GM21619 (cell line): Measurements from ENCODE around the gene DQX1.
"Not testable (repeated sequence)": the region's sequence is repeated elsewhere in the genome, so short reads cannot be mapped to it uniquely, and the experiment has no call there.

Source experiments
- ATAC-seq: cut with Tn5 transposase; IDR thresholded peaks from one replicate; pipeline ENCODE4 v1.9.1; 2021; ENCODE audit not compliant: unreplicated experiment

DQX1 gene

GRCh38 chr2:74497777-74498499 is 28.1 kb downstream of the DQX1 start:
- no peak for ATAC-seq

DNA sequence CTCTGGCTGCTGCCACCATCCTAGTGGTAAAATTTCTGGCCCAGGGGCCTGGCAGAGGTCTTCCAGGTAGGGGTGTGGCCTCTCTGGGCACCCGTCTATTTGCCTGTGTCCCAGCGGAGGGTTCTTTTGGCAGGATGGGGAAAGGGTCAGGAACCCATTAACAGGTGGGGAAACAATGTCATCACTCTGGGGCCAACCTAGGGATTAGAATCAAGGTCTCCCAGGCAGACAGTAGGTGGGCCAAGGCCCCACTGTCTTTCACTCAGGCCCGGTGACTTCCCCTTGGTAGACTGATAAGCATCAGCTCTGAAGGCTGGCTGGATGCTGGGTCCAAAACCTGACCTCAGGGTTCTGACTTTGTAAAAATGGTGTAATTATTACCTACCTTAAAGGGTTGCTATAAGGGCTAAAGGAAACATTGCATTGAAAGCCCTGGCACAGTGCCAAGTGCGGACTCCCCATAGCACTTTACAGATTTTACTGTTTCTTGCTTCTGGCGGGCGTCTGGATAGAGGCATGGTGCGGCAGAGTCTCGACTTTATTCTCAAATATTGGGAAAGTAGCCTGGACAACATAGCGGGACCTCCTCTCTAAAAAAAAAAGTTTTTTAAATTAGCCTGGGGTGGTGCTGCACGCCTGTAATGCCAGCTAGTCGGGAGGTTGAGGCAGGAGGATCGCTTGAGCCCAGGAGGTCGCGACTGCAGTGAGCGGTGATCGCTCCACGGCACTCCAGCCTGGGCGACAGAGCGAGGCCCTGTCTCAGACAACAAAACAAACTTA is 28.8 kb downstream of the DQX1 start:
- no peak for ATAC-seq

DNA sequence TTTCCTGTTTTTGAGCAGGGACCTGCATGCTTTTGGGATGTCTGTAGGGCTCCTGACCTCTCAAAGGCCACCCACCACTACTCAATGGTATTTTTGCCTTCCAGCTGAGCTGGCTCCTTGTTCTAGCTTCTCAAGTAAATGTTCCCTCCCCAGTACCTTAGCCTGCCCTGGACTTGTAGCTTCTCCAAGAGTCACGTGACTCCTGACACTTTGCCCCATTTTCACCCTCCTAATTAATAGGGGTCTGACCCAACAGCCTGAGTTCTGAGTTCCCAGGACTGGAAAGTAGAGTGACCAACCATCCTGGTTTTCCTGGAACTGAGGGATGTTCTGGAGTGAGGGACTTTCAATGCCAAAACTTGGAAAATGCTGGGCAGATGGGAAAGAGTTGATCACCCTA is 30.6 kb downstream of the DQX1 start:
- ATAC-seq, result no peak

- ATAC-seq, result no peak
Observed at GRCh38 chr2:74493546-74493945, 32.5 kb downstream of the DQX1 start.

- ATAC-seq, result no peak
Observed at GRCh38 chr2:74491648-74492544, 34.1 kb downstream of the DQX1 start.

DNA sequence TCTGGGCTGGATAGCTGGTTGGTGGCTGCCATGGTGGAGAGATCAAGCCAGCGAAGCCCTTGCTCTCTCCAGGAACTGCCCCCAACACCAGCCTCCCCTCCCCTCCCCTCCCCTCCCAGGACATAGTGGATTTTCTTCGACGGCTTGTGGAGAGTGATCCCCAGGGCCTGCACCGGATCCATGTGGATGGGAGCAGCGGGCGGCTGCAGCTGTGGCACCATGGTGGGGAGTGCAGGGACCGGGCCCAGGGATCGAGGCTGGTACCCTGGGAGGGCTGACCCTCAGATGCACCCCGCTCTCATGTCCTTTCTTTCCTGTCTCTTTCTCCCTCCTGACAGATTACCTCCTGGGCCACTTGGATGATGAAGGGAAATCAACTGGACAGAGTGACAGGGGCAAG is 36.1 kb downstream of the DQX1 start:
- no peak for ATAC-seq

- ATAC-seq, result no peak
Observed at GRCh38 chr2:74488643-74489481, 37.2 kb downstream of the DQX1 start.

- no peak for ATAC-seq
Observed at GRCh38 chr2:74486141-74486540, 39.9 kb downstream of the DQX1 start.

- ATAC-seq, result not testable (repeated sequence)
Observed at GRCh38 chr2:74483675-74484164, 42.3 kb downstream of the DQX1 start.

DNA sequence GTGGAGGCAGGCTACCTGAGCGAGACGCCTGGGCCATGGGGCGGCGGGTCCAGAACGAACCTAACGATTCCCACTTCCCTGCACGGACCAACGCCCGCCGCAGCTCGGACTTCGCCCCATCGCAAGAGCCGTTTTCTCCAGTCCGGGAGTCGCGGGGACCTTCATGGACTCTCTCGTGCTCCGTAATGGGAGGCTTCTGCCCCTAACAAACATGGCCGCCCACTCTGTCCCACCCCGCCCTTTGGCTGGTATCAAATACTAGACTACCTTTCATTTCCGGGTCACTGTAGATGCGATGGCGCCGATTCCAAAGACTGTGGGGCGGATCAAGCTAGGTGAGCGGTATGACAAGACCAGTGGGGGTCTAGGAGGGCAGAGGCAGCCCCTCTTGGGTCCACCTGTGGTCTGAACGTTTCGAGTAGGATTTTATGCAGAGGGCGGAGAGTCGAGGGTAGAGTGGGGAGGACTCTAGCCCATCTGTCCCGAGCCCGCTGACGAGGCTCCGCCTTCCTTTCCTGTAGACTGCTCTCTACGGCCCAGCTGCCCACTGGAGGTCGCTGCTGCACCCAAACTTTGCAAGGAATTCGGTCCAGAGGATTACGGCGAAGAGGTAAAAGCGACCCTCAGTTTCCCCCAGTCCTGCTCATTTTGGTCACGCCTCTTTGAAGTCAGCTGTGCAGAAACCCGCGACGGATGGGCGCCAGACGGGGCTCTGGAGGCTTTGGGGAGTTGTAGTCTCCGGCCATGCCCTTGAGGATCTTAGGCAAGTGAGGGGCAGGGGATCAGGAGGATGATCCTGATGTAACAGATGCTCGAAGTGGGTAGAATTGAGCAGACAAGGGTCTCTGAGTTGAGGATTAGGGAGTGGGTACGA is 43.0 kb downstream of the DQX1 start, which contains the start of the genes CCDC142 and TTC31:
CCDC142 (minus strand) TSS at position 198 of the 874 bp plus-strand sequence; CDS start at position 37, 161 bp downstream.
TTC31 (plus strand) TSS at position 281 of the 874 bp plus-strand sequence; CDS start at position 296, 15 bp downstream.
- ATAC-seq, result peak; percentile 92

DNA sequence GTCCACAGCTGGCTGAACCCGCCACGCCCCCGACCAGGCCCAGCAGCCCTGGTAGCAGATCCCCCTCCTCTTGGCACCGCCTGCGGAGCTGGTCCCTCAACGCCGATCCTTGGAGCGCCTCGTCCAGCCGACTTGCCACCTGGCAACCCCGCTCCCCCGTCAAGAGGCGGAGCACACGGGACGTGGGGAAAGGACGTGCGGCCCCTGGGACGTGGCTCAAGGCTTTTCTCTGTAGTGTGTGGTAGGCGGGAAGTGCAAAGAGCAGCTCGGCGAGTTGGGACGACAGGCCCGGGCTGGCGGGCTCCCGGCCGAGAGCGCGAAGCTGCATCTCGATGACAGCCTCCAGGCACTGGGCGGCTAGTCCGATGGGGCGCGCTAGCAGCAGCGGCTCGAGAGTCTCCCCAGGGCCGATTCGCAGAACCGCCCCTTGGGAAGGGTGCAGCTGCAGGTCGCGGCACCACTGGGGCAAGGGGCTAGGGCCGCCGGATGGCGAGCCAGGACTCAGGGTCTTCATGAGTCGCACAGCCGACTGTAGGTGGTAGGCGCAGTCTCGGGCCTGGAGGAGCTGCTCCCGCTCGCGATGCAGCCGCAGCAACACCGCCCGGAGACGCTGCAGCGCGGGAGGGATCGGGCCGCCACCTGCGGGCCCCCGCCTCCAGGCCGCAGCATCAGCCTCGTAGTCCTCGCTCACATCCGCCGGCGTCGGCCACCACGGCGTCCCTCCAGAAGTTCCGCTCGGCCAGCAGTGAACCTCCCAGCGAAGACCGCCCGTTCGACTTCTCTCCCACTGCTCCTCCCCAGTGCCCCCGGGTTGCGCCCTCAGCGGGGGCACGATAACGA is 43.9 kb downstream of the DQX1 start:
- peak; percentile 40 for ATAC-seq

DNA sequence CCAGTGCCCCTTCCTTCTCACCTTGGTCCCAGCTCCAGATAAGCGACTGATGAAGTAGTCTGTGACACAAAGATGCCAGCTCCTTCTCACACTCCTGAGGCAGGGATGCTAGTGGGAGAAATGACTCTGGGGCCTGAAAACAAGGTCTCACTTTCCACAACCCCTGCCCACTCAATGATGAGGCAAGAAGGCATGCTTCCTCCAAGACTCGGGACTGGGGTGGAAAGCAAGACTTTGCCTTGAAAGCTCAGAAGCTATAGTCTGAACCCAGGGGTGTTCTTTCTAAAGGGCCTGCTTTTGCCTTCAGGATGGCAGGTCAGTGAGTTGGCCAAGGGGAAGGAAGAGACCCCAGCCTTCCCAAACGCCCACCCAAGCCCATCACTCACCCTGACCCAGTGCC is 44.6 kb downstream of the DQX1 start:
- ATAC-seq, result no peak

- ATAC-seq, result no peak
Observed at GRCh38 chr2:74474899-74475298, 51.1 kb downstream of the DQX1 start.

DNA sequence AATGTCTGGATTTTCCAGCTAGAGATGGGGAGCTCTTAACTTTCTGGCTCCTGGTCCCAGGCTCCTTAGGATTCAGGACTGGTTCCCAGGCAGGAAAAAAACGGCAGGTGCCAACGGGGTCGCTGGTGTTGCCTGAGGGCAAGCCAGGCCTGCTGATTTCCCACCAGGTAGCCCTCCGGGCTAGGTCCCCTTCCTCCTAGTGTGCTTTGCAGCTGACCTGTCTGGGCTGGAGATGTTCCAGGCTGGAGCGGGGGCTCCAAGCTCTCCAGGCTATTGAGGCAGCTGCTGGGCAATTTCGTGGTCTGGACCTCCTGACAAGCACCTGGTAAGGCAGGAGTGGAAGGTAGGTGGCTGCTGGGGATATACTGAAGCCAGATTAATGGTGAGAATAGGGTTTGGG is 51.5 kb downstream of the DQX1 start:
- ATAC-seq, result no peak

DNA sequence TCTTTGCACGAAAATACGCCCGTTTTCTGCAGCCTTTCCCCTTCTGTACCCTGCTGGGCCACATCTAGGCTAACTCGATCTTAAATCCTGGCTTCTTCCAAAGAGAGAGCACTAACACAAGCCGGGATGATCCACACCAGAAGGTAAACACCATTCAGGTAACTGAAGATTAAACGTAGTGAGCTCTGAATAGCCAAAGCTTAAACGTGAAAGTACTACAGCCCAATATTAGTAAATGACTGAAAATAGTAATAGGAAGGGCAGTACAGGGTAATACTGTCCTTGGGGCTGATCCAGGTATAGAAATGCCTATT is 53.1 kb downstream of the DQX1 start:
- no peak for ATAC-seq

GRCh38 chr2:74472086-74472944 is 53.7 kb downstream of the DQX1 start, which contains the start of gene MRPL53:
MRPL53 (minus strand) TSS chr2:74472680; CDS start chr2:74472660, 20 bp downstream.
- peak; percentile 81 for ATAC-seq

DNA sequence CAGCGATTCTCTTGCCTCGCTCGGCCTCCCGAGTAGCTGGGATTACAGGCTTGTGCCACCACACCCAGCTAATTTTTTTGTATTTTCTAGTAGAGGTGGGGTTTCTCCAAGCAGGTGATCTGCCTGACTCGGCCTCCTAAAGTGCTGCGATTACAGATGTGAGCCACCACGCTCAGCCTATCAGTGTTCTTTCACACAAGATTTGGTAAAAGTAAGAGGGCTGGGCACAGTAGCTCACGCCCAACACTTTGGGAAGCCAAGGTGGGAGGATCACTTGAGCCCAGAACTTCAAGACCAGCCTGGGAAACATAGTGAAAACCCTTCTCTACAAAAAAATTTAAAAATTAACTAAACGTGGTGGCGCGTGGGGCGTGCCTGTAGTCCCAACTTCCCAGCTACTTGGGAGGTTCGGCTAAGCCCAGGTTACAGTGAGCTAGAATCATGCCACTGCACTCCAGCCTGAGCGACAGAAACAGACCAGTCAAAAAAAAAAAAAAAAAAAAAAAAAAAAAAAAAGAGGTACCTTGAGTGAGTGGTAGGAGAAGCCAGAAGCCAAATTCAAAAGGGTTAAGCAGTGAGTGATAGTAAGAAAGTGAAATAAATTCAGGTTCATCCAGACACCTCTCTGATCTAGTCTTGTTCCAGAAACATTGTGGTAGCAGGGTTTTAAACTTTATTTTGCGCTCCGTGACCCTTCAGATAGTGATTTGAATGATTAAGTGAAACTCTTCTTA is 54.5 kb downstream of the DQX1 start:
- no peak for ATAC-seq
